ENCODE results near the gene SNAI1. TPM values are rescaled to one million over a fixed set of nuclear protein-coding genes. Genes with fewer than 3 reads are reported as not detected.

SNAI1 gene
- total RNA-seq, 1 donor from 2014 or later: 1.4 TPM

DNA sequence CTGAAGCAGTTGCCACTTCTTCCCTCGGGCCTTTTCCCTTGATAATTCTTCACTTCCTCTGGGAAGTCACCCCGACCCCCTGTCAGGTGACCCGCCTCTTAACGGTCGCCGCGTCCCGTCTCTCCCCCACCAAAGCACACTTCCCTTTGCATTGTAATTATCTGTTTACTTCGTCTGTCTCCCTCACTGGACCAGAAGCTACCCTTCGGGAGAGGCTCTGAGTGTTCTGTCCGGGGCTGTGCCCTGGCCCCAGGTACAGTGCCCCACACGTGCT, 771 bp upstream of the SNAI1 start:
- TF ChIP-seq, protein P1, sequence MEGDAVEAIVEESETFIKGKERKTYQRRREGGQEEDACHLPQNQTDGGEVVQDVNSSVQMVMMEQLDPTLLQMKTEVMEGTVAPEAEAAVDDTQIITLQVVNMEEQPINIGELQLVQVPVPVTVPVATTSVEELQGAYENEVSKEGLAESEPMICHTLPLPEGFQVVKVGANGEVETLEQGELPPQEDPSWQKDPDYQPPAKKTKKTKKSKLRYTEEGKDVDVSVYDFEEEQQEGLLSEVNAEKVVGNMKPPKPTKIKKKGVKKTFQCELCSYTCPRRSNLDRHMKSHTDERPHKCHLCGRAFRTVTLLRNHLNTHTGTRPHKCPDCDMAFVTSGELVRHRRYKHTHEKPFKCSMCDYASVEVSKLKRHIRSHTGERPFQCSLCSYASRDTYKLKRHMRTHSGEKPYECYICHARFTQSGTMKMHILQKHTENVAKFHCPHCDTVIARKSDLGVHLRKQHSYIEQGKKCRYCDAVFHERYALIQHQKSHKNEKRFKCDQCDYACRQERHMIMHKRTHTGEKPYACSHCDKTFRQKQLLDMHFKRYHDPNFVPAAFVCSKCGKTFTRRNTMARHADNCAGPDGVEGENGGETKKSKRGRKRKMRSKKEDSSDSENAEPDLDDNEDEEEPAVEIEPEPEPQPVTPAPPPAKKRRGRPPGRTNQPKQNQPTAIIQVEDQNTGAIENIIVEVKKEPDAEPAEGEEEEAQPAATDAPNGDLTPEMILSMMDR (conservative IDR thresholded peaks at IDR 0.05; ENCODE audit: low read depth, low read length): no peak
- no peak for DNase-seq (ENCODE audit: low read depth)
- peak overlapping the region; percentile 50 for H3K4me3 ChIP-seq (ENCODE audit: low read depth, low read length)

GRCh38 chr20:49983123-49983847, 505 bp downstream of the SNAI1 start:
- H3K4me3 ChIP-seq (ENCODE audit: low read depth, low read length): peak overlapping the region; percentile 75
- TF ChIP-seq, protein P1 (conservative IDR thresholded peaks at IDR 0.05; ENCODE audit: low read depth, low read length): no peak
- DNase-seq (ENCODE audit: low read depth): no peak

- DNase-seq (ENCODE audit: low read depth): no peak
These were observed 1.1 kb downstream of the SNAI1 start for GRCh38 chr20:49983848-49984408.

DNA sequence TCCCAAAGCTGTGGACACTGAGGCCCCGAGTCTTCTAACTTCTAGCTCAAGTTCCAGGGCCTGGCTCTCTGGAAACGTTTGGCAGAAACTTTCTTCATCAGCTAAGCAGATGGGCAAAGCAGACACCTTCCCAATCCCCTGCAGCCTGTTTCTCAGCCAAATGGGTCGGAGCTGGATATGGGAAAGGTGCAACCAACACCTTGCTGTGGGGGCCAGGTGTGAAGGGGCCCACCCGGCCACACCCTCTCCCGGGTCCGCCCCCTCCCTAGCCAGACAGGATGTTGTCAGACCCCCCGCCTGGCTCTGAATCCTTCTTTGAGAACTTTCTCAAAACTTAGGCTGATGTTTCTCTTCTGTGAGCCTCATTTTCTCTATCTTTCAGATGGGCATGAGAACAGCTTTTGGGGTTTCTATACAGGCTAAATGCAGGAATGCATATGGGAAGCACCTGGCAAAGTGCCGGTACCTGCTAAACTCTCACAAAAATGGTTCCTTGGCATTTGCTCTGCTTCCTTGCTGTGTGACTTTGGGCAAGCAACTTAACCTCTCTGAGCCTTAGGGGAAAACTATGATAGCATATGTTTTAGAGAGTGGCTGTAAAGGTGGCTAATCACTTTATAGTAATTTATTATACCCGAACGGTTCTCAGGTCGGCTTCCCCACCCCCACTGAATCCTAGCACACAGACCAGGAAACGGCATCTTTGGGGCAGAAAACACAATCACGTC, 1.8 kb downstream of the SNAI1 start:
- H3K4me3 ChIP-seq (ENCODE audit: low read depth, low read length): peak overlapping the region; percentile 75
- DNase-seq (ENCODE audit: low read depth): no peak

More at GRCh38 chr20:49983848-49984408, 1.1 kb downstream of the SNAI1 start:
- TF ChIP-seq, protein P1 (conservative IDR thresholded peaks at IDR 0.05; ENCODE audit: low read depth, low read length): no peak
- H3K4me3 ChIP-seq (ENCODE audit: low read depth, low read length): peak overlapping the region; percentile 75

GRCh38 chr20:49985157-49985556, 2.4 kb downstream of the SNAI1 start:
- peak overlapping the region; percentile 75 for H3K4me3 ChIP-seq (ENCODE audit: low read depth, low read length)

More for the DNA sequence above, 1.8 kb downstream of the SNAI1 start:
- TF ChIP-seq, protein P1 (conservative IDR thresholded peaks at IDR 0.05; ENCODE audit: low read depth, low read length): no peak

GRCh38 chr20:49985617-49986016, 2.8 kb downstream of the SNAI1 start:
- DNase-seq (ENCODE audit: low read depth): no peak

More at GRCh38 chr20:49985157-49985556, 2.4 kb downstream of the SNAI1 start:
- DNase-seq (ENCODE audit: low read depth): no peak
- TF ChIP-seq, protein P1 (conservative IDR thresholded peaks at IDR 0.05; ENCODE audit: low read depth, low read length): no peak

More at GRCh38 chr20:49985617-49986016, 2.8 kb downstream of the SNAI1 start:
- TF ChIP-seq, protein P1 (conservative IDR thresholded peaks at IDR 0.05; ENCODE audit: low read depth, low read length): no peak
- H3K4me3 ChIP-seq (ENCODE audit: low read depth, low read length): peak overlapping the region; percentile 75

All from epithelial cell of proximal tubule (primary cell).